HG02981 (cell line): Measurements from ENCODE around the gene MAPRE2.

Experiments
- ATAC-seq: cut with Tn5 transposase; IDR thresholded peaks from one replicate; pipeline ENCODE4 v1.9.1; 2021; ENCODE audit warnings: mild to moderate bottlenecking, moderate library complexity; ENCODE audit not compliant: unreplicated experiment

MAPRE2 gene

DNA sequence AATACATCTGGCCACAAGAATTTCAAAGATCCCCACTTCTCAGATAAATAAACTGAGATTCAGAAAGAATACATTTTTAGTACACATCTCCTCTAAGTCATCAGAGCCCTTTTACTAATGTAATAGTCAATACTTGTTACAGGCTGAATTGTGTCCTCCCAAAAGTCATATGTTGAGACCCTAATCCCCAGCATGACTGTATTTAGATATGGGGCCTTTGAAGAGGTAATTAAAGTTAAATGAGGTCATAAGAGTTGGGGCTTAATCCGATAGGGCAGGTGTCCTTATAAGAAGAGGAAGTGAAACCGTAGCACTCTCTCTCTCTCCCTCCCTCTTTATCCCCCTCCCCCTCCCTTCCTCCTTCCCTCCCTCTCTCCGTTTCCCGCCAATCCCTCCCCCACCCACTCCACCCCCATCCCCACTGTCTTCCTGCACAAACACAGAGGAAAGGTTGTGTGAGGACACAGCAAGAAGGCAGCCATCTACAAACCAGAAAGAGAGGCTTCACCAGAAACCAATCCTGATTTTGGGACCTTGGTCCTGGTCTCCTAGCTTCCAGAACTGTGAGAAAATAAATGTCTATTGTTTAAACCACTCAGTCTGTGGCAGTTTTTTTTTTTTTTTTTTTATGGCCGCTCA is 133.0 kb downstream of the MAPRE2 start:
- peak; percentile 81 for ATAC-seq

DNA sequence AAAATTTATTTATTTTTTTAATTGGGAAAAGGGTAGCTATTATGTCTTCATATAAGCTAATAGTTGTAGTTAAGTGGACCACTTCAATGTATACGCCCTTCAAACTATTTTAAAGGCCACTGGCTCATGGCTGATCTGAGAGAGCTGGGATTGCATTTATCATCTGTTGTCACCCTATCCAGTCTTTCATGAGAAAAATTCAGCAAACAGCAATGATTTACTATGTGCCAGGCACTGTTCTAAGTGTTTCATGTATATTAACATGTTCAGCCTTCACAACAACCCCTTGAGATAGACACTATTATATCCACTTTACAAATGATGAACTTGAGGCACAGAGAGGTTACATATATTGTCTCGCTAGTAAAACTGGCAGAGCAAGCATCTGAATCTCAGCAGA is 133.5 kb downstream of the MAPRE2 start:
- no peak for ATAC-seq

DNA sequence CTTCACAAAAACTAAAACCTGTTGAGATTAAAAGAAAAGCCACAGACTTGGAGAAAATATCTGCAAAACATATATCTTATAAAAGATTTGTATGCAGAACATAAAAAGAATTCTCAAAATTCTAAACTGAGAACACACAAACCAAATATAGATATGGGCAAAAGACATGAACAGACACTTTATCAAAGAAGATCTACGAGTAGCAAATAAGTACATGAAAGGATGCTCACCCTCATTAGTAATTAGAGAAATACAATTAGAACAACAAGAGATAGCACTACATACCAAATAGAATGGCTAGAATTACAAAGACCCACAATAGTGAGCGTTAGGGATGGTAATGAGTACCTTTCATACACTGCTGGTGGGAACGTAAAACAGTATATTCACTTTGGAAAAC is 135.7 kb downstream of the MAPRE2 start:
- no peak for ATAC-seq

DNA sequence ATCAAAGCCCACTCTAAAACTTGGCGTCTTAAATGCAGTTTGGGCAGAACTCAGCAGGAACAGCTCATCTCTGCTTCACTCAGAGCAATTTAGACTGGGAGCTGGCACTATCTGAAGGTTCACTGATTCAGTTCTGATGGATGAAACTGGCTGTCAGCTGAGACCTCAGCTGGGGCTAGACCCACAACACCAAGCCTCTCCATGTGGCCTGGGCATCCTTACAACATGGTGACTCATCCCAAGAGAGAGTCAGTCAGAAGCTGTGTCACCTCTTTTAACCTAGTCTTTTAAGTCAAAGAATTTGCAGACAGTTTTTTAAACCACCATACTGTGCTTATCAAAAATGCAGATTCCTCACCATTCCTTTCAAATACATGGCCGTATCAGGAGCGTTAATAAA is 137.0 kb downstream of the MAPRE2 start:
- ATAC-seq, result no peak

DNA sequence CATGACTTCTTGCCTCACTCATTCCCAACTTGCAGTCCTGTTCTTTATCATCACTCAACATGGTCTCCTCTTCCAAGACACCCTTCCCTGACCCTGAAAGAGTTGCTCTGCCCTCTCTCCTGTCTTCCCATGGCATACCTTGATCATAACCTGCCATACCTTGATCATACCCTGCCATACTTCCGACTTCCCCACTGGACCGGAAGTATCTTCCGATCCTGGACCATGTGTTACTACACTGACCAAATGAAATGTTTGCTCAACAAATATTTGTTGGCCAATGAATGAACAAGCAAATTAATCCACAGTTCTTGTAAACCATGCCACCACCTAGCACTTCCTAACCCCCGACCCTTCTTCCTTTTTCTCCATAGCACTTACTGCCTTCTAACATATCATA is 138.7 kb downstream of the MAPRE2 start:
- no peak for ATAC-seq

DNA sequence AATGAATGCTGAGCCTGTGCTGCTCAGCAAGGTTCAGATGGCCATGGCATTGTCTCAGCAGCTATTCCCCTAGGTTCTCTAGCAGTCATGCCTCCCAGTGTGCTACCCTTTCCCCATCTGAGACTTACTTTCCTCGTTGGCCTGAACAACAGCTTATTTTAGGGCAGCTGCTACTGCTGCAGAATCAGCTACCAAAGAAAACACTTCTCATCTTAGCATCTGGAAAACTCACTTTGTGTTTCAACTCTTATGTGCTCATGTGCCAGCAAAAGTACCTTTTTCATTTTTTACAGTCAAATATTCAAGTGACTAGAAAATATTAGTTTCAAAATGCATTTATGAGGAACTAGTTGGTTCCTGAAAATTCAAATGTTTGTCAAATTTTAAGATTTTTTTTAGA is 139.2 kb downstream of the MAPRE2 start:
- ATAC-seq, result no peak

DNA sequence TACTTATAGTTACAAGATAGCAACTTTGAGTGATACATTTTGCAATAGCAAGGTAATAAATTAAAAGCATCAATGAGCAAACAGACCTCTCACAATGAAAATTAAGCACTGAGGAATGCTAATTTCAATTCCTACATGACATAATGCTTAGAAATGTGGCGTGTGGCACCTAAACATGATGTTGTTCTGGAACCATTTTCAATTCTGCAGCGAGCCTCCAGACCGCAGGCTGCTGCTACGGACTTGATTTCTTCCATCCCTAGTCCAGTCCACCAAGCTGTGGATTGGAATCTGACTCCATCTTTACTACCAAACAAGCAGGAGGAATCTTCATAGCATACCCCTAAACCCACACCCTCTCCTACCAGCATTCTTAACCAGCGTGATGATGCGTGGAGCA is 140.9 kb downstream of the MAPRE2 start:
- no peak for ATAC-seq

DNA sequence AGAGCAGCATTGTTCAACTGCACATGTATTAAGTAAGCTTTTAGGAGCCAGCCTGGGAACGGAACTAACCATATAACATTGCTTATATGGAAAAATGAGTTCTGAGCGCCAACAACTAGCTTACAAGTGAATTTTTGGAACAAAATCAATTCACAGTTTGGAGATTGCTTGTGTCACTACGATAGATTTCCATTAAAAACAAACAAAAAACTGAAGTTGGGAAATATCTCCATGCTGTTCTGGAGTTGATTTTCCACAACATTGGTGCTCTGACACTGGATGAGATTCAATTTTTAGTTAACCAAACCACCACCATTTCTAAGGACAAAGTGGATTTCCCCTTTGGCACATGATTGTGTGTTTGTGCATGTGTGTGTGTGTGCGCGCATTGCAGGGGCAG is 142.7 kb downstream of the MAPRE2 start:
- no peak for ATAC-seq

DNA sequence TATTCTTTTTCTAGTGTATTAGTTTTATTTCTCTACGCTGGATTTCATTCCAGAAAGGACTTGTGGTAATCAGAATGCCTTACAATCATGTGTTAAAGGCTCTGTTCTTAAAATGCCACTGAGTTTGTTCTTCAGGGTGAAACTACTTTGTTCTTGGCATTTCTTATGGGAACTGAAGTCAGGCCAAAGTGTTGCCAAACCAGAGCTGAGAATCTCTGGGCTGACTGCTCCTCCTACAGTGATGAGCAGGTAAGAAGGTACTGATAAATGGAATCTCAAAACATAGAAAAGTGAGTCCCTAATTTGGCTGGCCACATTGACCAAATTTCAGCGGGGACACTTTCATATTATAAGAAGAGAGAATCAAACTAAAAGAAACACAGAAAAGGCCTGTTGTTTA is 144.6 kb downstream of the MAPRE2 start:
- ATAC-seq, result no peak

DNA sequence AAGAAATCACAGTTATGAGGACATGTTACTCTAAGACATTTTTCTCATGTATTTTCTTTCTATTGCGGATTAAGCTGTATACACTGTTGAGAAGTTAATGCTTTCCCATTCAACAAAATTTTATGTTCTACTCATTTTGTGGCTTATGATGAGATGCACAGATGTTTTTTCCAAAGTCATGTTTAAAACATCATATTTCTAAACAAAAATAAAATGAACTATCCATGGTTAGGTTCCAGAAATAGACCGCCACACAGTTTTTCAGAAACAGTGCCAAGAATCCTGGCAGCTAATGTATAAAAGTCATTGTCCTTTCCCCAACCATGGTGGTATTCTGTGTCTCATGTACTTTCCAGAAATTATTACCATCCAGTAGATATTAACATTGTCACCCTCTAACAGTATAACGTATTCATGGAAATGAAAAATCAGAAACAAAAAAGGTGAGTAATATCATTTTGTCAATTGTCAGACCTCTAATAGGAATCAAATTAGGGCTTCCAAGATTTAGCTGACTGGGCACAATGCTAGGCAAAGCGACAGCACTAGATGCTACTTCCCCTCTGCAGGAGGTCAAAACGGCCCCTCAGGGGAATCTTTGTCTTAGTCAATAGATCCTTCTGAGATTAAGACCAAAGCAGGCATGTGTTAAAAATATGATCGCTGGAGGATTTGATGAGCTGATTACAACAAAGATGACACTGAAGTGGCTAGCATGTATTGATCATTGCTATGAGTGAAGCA is 145.2 kb downstream of the MAPRE2 start:
- no peak for ATAC-seq

DNA sequence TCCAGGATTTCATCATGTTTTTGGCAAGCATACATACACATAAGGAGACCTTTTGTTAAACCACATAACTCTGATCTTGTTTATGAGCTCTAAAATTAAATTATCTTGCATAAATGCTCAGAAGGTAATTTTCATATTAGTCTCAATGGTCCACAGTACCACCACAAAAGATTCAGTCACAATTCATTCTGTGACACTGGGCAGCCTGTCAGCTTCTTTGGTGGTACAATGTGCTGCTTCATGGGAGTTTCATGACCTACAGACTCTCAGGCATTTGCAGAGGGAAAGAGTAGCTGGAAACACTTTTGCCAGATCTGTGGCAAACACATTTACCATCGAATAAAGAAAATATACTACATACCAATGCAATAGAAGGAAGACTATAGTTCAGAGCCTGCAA is 148.3 kb downstream of the MAPRE2 start:
- no peak for ATAC-seq

DNA sequence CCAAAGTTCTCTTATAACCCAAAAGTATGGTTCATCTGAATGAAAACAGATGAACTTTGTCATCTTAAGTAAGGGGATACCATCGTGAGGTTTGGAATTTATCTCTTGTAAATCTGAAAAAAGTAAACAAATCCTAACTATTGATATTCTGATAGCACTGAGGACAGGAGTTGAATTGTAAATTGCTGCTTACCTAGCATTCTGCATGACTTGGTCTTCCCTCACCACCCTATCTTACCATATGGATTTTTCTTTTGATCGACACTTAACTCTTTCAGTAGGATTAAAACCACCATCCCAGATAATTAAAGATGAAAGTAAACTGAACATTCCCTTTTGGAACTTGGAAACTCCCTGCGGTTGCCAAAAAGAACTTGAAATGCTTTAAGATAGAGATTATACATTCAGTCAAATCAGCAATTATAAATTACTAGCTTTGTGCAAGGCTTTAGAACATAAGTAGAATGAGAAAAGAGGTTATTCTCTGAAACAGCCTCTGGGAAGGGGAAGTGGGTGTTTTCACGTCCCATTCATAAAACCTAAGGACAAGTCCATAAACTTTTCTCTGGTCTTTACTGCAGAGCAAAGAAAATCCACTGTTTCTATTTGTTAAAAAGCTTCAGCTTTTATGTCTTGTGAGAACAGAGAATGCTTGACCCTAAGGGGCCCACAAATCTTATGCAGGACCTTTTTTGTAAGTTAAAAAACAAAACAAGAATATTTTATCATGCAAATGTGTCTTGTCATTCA is 149.9 kb downstream of the MAPRE2 start:
- ATAC-seq, result no peak

DNA sequence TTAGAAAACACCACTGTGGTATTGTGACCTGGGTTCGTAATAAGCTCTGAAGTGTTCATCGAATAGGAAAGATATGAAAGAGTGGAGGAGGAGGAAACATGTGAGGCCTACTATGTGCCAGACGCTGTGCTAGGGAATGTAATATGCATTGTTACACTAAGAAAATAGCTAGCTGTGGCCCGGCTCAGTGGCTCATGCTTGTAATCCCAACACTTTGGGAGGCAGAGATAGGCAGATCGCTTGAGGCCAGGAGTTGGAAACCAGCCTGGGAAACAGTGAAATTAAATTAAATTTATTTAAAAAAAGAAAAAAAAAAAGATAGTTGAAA is 150.4 kb downstream of the MAPRE2 start:
- no peak for ATAC-seq

DNA sequence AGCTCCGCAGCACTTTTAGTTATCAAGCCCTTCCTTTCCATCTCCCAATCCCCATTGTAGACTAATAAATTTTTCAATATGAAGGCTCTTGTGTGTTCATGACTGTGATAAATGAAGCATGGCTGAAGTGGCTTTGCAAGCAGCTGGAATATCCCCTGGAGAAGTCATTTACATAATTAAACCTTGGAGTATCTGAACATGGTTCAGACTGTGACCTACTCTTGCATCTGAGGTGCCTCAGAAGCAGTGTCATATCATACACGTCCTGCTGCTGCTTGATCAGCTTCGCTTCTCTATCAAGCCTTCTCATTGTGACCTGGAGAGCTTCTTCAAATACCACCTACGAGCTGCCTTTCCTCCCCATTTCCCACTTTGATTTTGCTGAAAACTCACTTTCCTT is 151.2 kb downstream of the MAPRE2 start:
- no peak for ATAC-seq
